Spleen (tissue), 7 donors: Measurements from ENCODE around the gene GNMT.

ENCODE experiments used
- POLR2AphosphoS5 ChIP-seq, 3 donors: sonication (generic); formaldehyde crosslinking; IDR thresholded peaks; one replicate each; pipeline ENCODE4 v1.5.1; 2017; ENCODE audit warnings: antibody characterized with exemption in 3 of 3
- TF ChIP-seq, protein P1 (sequence below), 11 experiments: fragments of 200-600 bp in 7 of 11; fragments of 450-650 bp in 4 of 11; sonication (generic) in 4 of 11; IDR thresholded peaks in 8 of 11; conservative IDR thresholded peaks in 3 of 11; 1 replicate in 7 of 11; 2 replicates in 4 of 11; pipeline versions ENCODE4 v1.4.0 to v1.8.0; 2016 to 2021; ENCODE audit warnings: antibody characterized with exemption in 11 of 11, inconsistent platforms in 4 of 11, mild to moderate bottlenecking in 1 of 11
- donor health status: DM: no; HTN: no; CAD: no; lungs with moderate emphysema.
- donor health status: DM: no; HTN: no; CAD: no.
- donor health status: DM: no; HTN: no; CAD: no.

DNA sequence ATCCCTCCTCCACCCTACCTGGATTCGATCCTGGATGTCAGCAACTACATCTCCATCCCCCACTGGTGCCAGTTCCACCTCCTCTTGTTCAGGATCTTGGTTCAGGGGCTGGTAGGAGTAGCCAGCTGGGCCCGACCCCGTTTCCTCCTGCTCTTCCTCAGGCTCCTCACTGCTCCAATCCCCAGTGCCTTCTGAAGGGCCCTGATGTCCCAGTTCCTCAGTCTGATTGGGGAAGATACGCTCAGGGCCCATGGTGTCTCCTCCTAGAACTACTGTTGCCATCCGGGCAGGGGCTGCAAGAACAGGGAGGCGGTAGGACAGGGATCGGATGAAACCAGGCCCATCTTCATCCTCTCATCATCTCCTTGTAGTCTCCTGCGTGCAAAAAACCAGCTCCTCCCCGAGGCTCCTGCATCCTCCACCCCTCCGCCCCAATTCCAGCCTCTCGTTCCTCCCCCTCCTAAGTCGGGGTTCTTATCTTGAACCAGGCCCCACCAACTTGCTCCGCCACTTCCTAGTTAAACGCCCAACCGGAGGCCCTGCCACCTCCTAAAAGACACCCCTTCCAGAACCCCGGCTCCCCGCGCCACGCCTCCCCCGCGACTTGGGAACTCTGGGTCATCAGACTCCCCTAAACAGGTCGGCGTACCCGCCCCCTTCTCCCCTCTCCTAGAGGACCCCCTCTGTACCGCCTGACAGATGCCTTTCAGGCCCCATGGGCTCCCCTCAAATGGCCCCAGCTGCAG, 52.7 kb downstream of the GNMT start:
- TF ChIP-seq POLR2AphosphoS5 (IDR thresholded peaks at IDR 0.05) = no peak
- TF ChIP-seq, protein P1, sequence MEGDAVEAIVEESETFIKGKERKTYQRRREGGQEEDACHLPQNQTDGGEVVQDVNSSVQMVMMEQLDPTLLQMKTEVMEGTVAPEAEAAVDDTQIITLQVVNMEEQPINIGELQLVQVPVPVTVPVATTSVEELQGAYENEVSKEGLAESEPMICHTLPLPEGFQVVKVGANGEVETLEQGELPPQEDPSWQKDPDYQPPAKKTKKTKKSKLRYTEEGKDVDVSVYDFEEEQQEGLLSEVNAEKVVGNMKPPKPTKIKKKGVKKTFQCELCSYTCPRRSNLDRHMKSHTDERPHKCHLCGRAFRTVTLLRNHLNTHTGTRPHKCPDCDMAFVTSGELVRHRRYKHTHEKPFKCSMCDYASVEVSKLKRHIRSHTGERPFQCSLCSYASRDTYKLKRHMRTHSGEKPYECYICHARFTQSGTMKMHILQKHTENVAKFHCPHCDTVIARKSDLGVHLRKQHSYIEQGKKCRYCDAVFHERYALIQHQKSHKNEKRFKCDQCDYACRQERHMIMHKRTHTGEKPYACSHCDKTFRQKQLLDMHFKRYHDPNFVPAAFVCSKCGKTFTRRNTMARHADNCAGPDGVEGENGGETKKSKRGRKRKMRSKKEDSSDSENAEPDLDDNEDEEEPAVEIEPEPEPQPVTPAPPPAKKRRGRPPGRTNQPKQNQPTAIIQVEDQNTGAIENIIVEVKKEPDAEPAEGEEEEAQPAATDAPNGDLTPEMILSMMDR (IDR thresholded peaks at IDR 0.05 in 8 of 11, conservative IDR thresholded peaks at IDR 0.05 in 3 of 11) = no peak
